ENCODE results near the gene SLC19A1. TPM values are rescaled to one million over a fixed set of nuclear protein-coding genes. Genes with fewer than 3 reads are reported as not detected.

SLC19A1 gene
- total and polyA plus RNA-seq, 2 donors: 3.5 to 8.9 TPM

GRCh38 chr21:45489722-45489982 lies 52.6 kb downstream of the SLC19A1 start:
- 46% methylated on average over 9 of the region's 9 CpGs for WGBS

GRCh38 chr21:45488931-45489721 lies 53.1 kb downstream of the SLC19A1 start:
- Histone ChIP-seq H3K27me3 (ENCODE audit: control insufficient read depth in 2 of 2, insufficient read depth in 1 of 2, low read length in 1 of 2) (no peaks in the 10 kb centered on the region), H3K27ac (ENCODE audit: low read depth in 1 of 2, low read length in 1 of 2) (peak overlapping the region in 1 of 2 donors; percentile 93), H3K4me3 (ENCODE audit: low read length in 2 of 2) (peak overlapping the region in 1 of 2 donors; percentile 32), H3K36me3 (ENCODE audit: control insufficient read depth in 2 of 2, insufficient read depth in 2 of 2, low read length in 1 of 2) (peaks cover 0 to 3% of the 10 kb centered on the region in 2 donors), H3K9me3 (ENCODE audit: control insufficient read depth in 2 of 2, insufficient read depth in 1 of 2, low read length in 1 of 2) (peaks cover 0 to 14% of the 10 kb centered on the region in 2 donors), H3K4me1 (ENCODE audit: control insufficient read depth in 2 of 2, insufficient read depth in 2 of 2, low read length in 2 of 2) (peaks cover 0 to 56% of the 10 kb centered on the region in 2 donors)
- WGBS: 94% methylated on average over 36 of the region's 36 CpGs
- peak in 4 of 9 donors; percentile 30 to 54 (median 36) for DNase-seq (ENCODE audit: low read depth in 6 of 9, low spot score in 9 of 9)

More at GRCh38 chr21:45489722-45489982, 52.6 kb downstream of the SLC19A1 start:
- peak overlapping the region in 1 of 2 donors; percentile 93 for H3K27ac ChIP-seq (ENCODE audit: low read depth in 1 of 2, low read length in 1 of 2)
- peaks cover 0 to 4% of the 10 kb centered on the region in 2 donors for H3K36me3 ChIP-seq (ENCODE audit: control insufficient read depth in 2 of 2, insufficient read depth in 2 of 2, low read length in 1 of 2)
- peaks cover 0 to 14% of the 10 kb centered on the region in 2 donors for H3K9me3 ChIP-seq (ENCODE audit: control insufficient read depth in 2 of 2, insufficient read depth in 1 of 2, low read length in 1 of 2)
- H3K4me1 ChIP-seq (ENCODE audit: control insufficient read depth in 2 of 2, insufficient read depth in 2 of 2, low read length in 2 of 2): peaks cover 0 to 54% of the 10 kb centered on the region in 2 donors
- H3K4me3 ChIP-seq (ENCODE audit: low read length in 2 of 2): peak overlapping the region in 1 of 2 donors; percentile 32
- peak in 1 of 9 donors; percentile 11 for DNase-seq (ENCODE audit: low read depth in 6 of 9, low spot score in 9 of 9)
- H3K27me3 ChIP-seq (ENCODE audit: control insufficient read depth in 2 of 2, insufficient read depth in 1 of 2, low read length in 1 of 2): no peaks in the 10 kb centered on the region

GRCh38 chr21:45487891-45488600 lies 54.2 kb downstream of the SLC19A1 start:
- H3K36me3 ChIP-seq (ENCODE audit: control insufficient read depth in 2 of 2, insufficient read depth in 2 of 2, low read length in 1 of 2): no peaks in the 10 kb centered on the region
- H3K27ac ChIP-seq (ENCODE audit: low read depth in 1 of 2, low read length in 1 of 2): peak overlapping the region in 1 of 2 donors; percentile 93
- peak in 5 of 9 donors; percentile 25 to 61 (median 37) for DNase-seq (ENCODE audit: low read depth in 6 of 9, low spot score in 9 of 9)
- peaks cover 0 to 14% of the 10 kb centered on the region in 2 donors for H3K9me3 ChIP-seq (ENCODE audit: control insufficient read depth in 2 of 2, insufficient read depth in 1 of 2, low read length in 1 of 2)
- peak overlapping the region in 1 of 2 donors; percentile 32 for H3K4me3 ChIP-seq (ENCODE audit: low read length in 2 of 2)
- no peaks in the 10 kb centered on the region for H3K27me3 ChIP-seq (ENCODE audit: control insufficient read depth in 2 of 2, insufficient read depth in 1 of 2, low read length in 1 of 2)
- WGBS: 91% methylated on average over 18 of the region's 18 CpGs
- peaks cover 0 to 66% of the 10 kb centered on the region in 2 donors for H3K4me1 ChIP-seq (ENCODE audit: control insufficient read depth in 2 of 2, insufficient read depth in 2 of 2, low read length in 2 of 2)

- no peaks in the 10 kb centered on the region for H3K27me3 ChIP-seq (ENCODE audit: control insufficient read depth in 2 of 2, insufficient read depth in 1 of 2, low read length in 1 of 2)
- DNase-seq (ENCODE audit: low read depth in 6 of 9, low spot score in 9 of 9): no peak
- no peaks in the 10 kb centered on the region for H3K36me3 ChIP-seq (ENCODE audit: control insufficient read depth in 2 of 2, insufficient read depth in 2 of 2, low read length in 1 of 2)
- WGBS: 96% methylated on average over 33 of the region's 33 CpGs
- peaks cover 0 to 14% of the 10 kb centered on the region in 2 donors for H3K9me3 ChIP-seq (ENCODE audit: control insufficient read depth in 2 of 2, insufficient read depth in 1 of 2, low read length in 1 of 2)
- peak overlapping the region in 1 of 2 donors; percentile 93 for H3K27ac ChIP-seq (ENCODE audit: low read depth in 1 of 2, low read length in 1 of 2)
- no peak overlapping the region for H3K4me3 ChIP-seq (ENCODE audit: low read length in 2 of 2)
- H3K4me1 ChIP-seq (ENCODE audit: control insufficient read depth in 2 of 2, insufficient read depth in 2 of 2, low read length in 2 of 2): peaks cover 3 to 74% of the 10 kb centered on the region in 2 donors
Measured at GRCh38 chr21:45487161-45487806, 55.0 kb downstream of the SLC19A1 start.

GRCh38 chr21:45486443-45487160 lies 55.6 kb downstream of the SLC19A1 start:
- peaks cover 0 to 14% of the 10 kb centered on the region in 2 donors for H3K9me3 ChIP-seq (ENCODE audit: control insufficient read depth in 2 of 2, insufficient read depth in 1 of 2, low read length in 1 of 2)
- 93% methylated on average over 29 of the region's 29 CpGs for whole genome bisulfite sequencing
- DNase-seq (ENCODE audit: low read depth in 6 of 9, low spot score in 9 of 9): no peak

GRCh38 chr21:45485686-45486442 lies 56.4 kb downstream of the SLC19A1 start:
- H3K27me3 ChIP-seq (ENCODE audit: control insufficient read depth in 2 of 2, insufficient read depth in 1 of 2, low read length in 1 of 2): no peaks in the 10 kb centered on the region
- no peak for DNase-seq (ENCODE audit: low read depth in 6 of 9, low spot score in 9 of 9)
- WGBS: 96% methylated on average over 25 of the region's 25 CpGs
- H3K4me3 ChIP-seq (ENCODE audit: low read length in 2 of 2): no peak overlapping the region
- H3K9me3 ChIP-seq (ENCODE audit: control insufficient read depth in 2 of 2, insufficient read depth in 1 of 2, low read length in 1 of 2): peaks cover 0 to 14% of the 10 kb centered on the region in 2 donors
- no peak overlapping the region for H3K27ac ChIP-seq (ENCODE audit: low read depth in 1 of 2, low read length in 1 of 2)
- H3K36me3 ChIP-seq (ENCODE audit: control insufficient read depth in 2 of 2, insufficient read depth in 2 of 2, low read length in 1 of 2): no peaks in the 10 kb centered on the region
- peaks cover 5 to 78% of the 10 kb centered on the region in 2 donors for H3K4me1 ChIP-seq (ENCODE audit: control insufficient read depth in 2 of 2, insufficient read depth in 2 of 2, low read length in 2 of 2)

More at GRCh38 chr21:45486443-45487160, 55.6 kb downstream of the SLC19A1 start:
- no peak overlapping the region for H3K4me3 ChIP-seq (ENCODE audit: low read length in 2 of 2)
- no peaks in the 10 kb centered on the region for H3K27me3 ChIP-seq (ENCODE audit: control insufficient read depth in 2 of 2, insufficient read depth in 1 of 2, low read length in 1 of 2)
- H3K4me1 ChIP-seq (ENCODE audit: control insufficient read depth in 2 of 2, insufficient read depth in 2 of 2, low read length in 2 of 2): peaks cover 5 to 81% of the 10 kb centered on the region in 2 donors
- H3K27ac ChIP-seq (ENCODE audit: low read depth in 1 of 2, low read length in 1 of 2): peak overlapping the region in 1 of 2 donors; percentile 47
- H3K36me3 ChIP-seq (ENCODE audit: control insufficient read depth in 2 of 2, insufficient read depth in 2 of 2, low read length in 1 of 2): no peaks in the 10 kb centered on the region

GRCh38 chr21:45484318-45484717 lies 57.9 kb downstream of the SLC19A1 start:
- Histone ChIP-seq H3K4me1 (ENCODE audit: control insufficient read depth in 2 of 2, insufficient read depth in 2 of 2, low read length in 2 of 2) (peaks cover 5 to 79% of the 10 kb centered on the region in 2 donors), H3K4me3 (ENCODE audit: low read length in 2 of 2) (no peak overlapping the region), H3K36me3 (ENCODE audit: control insufficient read depth in 2 of 2, insufficient read depth in 2 of 2, low read length in 1 of 2) (peaks cover 0 to 2% of the 10 kb centered on the region in 2 donors), H3K9me3 (ENCODE audit: control insufficient read depth in 2 of 2, insufficient read depth in 1 of 2, low read length in 1 of 2) (peaks cover 0 to 5% of the 10 kb centered on the region in 2 donors), H3K27ac (ENCODE audit: low read depth in 1 of 2, low read length in 1 of 2) (no peak overlapping the region), H3K27me3 (ENCODE audit: control insufficient read depth in 2 of 2, insufficient read depth in 1 of 2, low read length in 1 of 2) (no peaks in the 10 kb centered on the region)
- WGBS: 99% methylated on average over 6 of the region's 6 CpGs
- DNase-seq (ENCODE audit: low read depth in 6 of 9, low spot score in 9 of 9): no peak

Measured in thymus (tissue), 11 donors.